Mucosa of gallbladder (tissue), 1 donor: ENCODE results near the gene MIPEP. TPM values are rescaled to one million over a fixed set of nuclear protein-coding genes. Genes with fewer than 3 reads are reported as not detected.

ENCODE experiments used
- DNase-seq: peaks from one replicate; pipeline ENCODE4 v3.0.0-alpha.2; 2020; ENCODE audit warnings: low spot score
- total RNA-seq: library from RNA; stranded (reverse); gene quantifications from one replicate; pipeline ENCODE4 v1.2.1, GENCODE V29; 2021
- donor health status: DM: no; HTN: no; CAD: no.

The MIPEP gene
- total RNA-seq, 1 donor from 2014 or later = 25.1 TPM

- no peak for DNase-seq
These were observed 78.4 kb downstream of the MIPEP start for GRCh38 chr13:23810685-23811240.

- DNase-seq = no peak
These were observed 80.4 kb downstream of the MIPEP start for GRCh38 chr13:23808803-23809202.

- DNase-seq = no peak
These were observed 82.2 kb downstream of the MIPEP start for GRCh38 chr13:23806874-23807526.

- DNase-seq = no peak
These were observed 83.4 kb downstream of the MIPEP start for GRCh38 chr13:23805821-23806220.

GRCh38 chr13:23805122-23805521 is 84.1 kb downstream of the MIPEP start:
- no peak for DNase-seq

- no peak for DNase-seq
These were observed 85.0 kb downstream of the MIPEP start for GRCh38 chr13:23804166-23804565.

GRCh38 chr13:23801141-23801540 is 88.1 kb downstream of the MIPEP start:
- DNase-seq = no peak

- no peak for DNase-seq
These were observed 89.3 kb downstream of the MIPEP start for GRCh38 chr13:23799945-23800344.

- DNase-seq = no peak
These were observed 91.8 kb downstream of the MIPEP start for GRCh38 chr13:23797276-23797903.

GRCh38 chr13:23796551-23796950 is 92.6 kb downstream of the MIPEP start:
- no peak for DNase-seq

GRCh38 chr13:23794267-23795161 is 94.7 kb downstream of the MIPEP start:
- DNase-seq = no peak

GRCh38 chr13:23793711-23794110 is 95.5 kb downstream of the MIPEP start:
- no peak for DNase-seq

GRCh38 chr13:23792680-23793079 is 96.5 kb downstream of the MIPEP start:
- DNase-seq = no peak

GRCh38 chr13:23790577-23791170 is 98.5 kb downstream of the MIPEP start:
- no peak for DNase-seq

- DNase-seq = no peak
These were observed 99.4 kb downstream of the MIPEP start for GRCh38 chr13:23789576-23790346.

- no peak for DNase-seq
These were observed 100.7 kb downstream of the MIPEP start for GRCh38 chr13:23788459-23788858.

GRCh38 chr13:23787464-23787863 is 101.7 kb downstream of the MIPEP start:
- no peak for DNase-seq

- DNase-seq = no peak
These were observed 102.6 kb downstream of the MIPEP start for GRCh38 chr13:23786607-23787006.

- DNase-seq = no peak
These were observed 110.3 kb downstream of the MIPEP start for GRCh38 chr13:23778879-23779278.

GRCh38 chr13:23778002-23778652 is 111.1 kb downstream of the MIPEP start:
- no peak for DNase-seq

GRCh38 chr13:23777575-23777870 is 111.7 kb downstream of the MIPEP start:
- no peak for DNase-seq
